DND-41 (cell line): ENCODE measurements around the gene C10orf105.

ENCODE experiments used
- EZH2 ChIP-seq: IDR thresholded peaks from 3 replicates; pipeline ENCODE4 v1.6.1; 2012; ENCODE audit warnings: borderline replicate concordance, low read depth, mild to moderate bottlenecking, moderate library complexity, low read length, inconsistent platforms; ENCODE audit not compliant: severe bottlenecking
- TF ChIP-seq, protein P1 (sequence below): IDR thresholded peaks from 2 replicates; pipeline ENCODE4 v1.5.1; 2012; ENCODE audit warnings: borderline replicate concordance, low read length, moderate library complexity, mild to moderate bottlenecking; ENCODE audit not compliant: poor library complexity, severe bottlenecking; ENCODE audit errors: extremely low read depth

- TF ChIP-seq, protein P1, sequence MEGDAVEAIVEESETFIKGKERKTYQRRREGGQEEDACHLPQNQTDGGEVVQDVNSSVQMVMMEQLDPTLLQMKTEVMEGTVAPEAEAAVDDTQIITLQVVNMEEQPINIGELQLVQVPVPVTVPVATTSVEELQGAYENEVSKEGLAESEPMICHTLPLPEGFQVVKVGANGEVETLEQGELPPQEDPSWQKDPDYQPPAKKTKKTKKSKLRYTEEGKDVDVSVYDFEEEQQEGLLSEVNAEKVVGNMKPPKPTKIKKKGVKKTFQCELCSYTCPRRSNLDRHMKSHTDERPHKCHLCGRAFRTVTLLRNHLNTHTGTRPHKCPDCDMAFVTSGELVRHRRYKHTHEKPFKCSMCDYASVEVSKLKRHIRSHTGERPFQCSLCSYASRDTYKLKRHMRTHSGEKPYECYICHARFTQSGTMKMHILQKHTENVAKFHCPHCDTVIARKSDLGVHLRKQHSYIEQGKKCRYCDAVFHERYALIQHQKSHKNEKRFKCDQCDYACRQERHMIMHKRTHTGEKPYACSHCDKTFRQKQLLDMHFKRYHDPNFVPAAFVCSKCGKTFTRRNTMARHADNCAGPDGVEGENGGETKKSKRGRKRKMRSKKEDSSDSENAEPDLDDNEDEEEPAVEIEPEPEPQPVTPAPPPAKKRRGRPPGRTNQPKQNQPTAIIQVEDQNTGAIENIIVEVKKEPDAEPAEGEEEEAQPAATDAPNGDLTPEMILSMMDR: no peak
- TF ChIP-seq EZH2: no peak
Observed at GRCh38 chr10:71665456-71665855, 54.1 kb downstream of the C10orf105 start.
